ENCODE data around the gene RAD51B.

The RAD51B gene

DNA sequence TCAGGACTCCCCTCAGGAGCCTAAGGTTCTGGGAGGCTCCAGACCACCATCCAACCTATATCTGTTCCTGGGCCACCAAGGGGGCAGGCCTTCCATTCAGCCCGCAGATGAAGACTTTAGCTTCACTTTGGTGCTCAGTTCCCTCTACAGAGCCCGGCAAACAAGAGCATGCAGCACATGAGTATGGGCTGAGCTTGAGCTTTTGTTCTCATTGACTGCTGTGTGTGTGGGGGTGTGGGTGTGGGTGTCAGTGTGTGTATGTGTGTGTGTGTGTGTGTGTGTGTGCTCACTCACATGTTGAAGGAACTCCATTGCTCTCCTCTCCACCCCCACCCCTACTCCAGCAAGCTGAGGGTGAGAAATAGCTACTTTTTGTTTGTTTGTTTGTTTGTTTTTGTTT, 754.1 kb downstream of the RAD51B start:
- no peak for DNase-seq (ENCODE audit: low spot score)

DNA sequence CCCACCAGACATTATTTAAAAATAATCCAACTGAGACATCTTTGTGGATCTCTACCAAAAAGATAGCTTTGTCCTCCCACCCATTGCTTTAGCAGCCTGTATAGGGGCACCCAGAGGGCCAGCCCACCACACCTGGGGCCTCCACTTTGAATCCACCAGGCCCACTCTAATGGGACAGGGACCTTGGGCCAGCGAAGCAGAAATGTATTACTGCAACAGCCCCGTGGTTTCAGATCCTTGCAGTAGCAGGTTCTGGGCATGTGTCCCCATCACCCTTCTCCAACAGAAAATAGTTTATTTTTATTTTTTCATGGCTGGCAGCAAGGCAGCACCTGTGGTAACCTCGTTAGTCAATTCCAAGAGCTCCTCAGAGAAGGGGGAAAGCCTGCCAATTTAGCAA, 754.9 kb downstream of the RAD51B start:
- DNase-seq (ENCODE audit: low spot score): no peak

DNA sequence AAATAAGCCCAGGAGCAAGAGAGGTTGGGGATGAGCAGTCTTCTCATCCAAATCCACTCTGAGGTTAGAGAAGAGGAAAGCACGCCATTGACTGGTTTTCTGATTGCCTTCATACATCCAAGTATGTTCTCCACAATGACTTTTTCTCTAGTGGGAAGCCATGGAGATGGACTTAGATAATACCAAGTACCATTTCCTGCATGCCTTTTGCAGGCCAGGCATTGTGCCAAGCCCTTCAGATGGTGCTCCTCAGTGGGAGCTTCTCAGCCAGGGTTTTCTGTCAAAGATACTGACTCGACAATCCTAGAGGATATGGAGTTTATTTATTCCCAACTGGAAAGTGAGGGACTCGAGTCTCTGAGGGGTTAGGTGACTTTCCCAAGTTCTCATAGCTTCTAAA, 755.3 kb downstream of the RAD51B start:
- DNase-seq (ENCODE audit: low spot score): no peak

DNA sequence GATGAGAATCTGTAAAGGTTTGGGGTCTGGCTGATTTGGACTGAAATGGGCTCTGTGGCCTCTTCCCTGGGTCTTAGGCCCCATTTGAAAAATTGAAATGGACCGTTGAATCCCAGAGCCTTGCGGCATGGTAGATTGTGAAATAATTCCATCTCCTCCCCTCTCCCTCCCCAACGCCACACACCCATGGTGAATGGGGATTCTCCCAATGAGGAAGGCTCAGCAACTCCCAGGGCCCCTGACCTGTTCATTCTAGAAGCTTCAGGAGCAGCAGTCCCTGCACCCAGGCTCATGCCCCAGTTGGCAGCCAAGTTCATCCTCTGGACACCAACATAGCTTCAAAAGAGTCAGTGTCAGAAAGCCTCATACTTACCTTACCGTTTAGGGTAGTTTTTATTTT, 755.8 kb downstream of the RAD51B start:
- DNase-seq (ENCODE audit: low spot score): no peak

DNA sequence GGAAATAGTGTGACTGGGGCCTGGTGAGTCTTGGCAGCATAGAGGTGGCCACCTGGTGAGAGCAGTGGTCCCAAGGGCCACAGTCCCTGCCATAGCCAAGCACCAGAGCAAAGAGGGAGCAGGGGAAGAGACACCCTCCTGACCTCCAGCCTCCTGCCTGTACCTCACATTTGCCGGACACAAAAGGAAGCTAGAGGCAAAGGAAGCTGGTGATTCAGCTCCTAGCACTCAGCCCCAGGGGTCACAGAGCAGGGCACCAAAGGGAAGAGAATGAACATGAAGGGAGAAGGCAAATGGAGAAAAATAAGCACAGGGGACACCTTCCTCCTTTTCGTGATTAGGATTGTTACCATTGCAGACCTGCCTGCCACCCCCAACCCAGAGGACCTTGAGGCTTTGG, 756.5 kb downstream of the RAD51B start:
- no peak for DNase-seq (ENCODE audit: low spot score)

DNA sequence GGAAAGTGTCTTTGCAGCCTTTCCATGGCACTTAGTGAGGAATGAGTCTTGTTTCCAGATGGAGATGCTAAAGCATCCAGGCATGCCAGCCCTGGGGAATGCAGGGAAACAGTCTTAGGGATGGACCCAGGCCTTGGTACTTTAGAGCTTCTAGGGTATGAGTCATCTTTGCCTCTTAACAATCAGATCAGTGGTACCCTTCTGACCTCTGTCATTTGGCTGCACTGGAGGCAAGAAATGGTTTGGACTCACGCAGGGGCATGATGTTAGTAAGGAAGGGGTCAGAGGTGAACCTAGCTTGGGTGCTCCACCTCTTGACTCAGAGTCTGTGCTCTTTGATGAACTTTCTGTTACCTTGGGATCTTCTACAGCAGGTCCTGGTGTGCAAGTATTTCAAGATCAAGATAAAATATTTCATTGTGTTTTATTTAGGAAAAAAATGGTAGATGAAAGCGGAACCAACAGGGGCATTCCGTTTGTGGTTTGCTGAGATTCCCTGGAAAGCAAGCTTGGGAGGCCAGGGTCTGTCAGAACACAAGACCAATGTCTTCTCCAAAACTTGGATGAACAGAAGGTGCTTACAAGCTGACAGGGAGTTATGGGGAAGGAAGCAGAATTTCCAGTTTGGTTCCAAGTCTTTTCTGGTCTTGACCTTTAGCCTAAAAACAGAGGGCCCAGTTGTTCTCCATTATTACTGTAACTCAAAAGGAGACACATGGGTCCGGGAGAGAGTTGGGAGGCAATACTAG, 757.1 kb downstream of the RAD51B start:
- no peak for DNase-seq (ENCODE audit: low spot score)

DNA sequence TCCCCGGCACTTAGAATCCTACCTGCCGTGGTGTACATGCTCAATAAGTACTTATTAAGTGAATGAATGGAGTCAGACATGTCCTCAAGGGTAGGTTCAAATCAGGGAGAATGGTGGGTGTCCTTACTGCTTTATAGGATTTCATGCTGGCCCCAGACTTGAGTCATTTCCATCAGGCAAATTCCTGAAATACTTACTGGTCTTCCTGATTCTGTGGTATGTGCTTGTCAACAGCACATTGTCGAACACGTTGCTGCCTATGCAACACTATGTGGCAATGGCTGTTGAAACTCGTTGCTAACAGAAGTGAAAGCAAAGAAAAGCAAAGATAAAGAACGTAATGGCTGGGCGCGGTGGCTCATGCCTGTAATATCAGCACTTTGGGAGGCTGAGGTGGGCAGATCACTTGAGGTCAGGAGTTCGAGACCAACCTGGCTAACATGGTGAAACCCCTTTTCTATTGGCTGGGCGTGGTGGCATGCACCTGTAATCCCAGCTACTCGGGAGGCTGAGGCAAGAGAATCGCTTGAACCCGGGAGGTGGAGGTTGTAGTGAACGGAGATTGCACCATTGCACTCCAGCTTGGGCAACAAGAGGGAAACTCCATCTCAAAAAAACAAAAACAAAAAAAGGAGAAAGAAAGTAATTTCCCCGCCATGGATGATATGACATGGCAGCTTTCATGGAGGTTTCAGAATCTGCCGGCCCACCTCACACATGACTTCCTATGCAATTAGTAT, 758.4 kb downstream of the RAD51B start:
- DNase-seq (ENCODE audit: low spot score): no peak

DNA sequence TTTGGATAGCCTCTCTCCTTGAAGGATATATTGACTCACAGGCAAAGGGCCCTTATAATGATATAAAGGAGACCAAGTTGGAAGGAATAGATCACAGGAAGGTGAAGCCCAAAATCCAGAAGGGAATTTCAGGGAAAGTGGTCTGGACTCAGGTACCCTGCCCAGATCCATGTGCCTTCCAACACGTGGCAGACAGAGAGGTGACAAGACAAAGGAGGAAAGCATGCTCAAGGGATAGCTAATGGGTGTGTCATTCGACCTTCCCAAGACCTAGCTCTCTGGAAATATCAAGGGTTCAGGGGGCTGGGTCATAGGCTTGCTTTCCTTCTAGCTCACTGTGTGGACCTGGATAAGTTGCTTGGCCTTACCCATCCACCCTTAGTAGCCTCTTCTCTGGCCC, 759.0 kb downstream of the RAD51B start:
- DNase-seq (ENCODE audit: low spot score): no peak

DNA sequence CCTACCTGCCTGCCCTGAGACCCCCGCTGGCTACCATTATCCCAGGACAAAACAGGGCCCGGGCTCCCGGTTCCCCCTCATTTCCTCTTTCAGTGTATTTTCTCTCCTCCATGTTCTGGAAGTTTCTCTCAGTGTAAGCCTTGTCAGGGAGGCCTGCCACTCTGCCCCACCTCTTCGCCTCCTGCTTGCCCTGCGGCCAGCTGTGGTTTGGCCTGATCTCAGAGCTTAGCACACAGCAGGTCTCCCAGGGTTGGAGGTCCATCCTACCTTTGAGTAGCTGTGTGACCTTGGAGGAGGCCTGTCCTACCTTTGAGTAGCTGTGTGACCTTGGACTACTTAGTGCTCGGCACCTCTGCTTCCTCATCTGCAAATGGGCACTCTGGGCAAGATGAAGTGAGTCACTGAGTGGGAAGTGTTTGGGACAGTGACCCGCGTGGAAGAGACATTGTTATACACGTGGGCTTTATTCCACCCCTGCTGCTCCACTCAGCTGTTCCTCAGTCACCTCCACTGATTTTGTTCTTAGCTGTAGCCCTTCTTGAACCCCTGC, 760.6 kb downstream of the RAD51B start:
- DNase-seq (ENCODE audit: low spot score): no peak

DNA sequence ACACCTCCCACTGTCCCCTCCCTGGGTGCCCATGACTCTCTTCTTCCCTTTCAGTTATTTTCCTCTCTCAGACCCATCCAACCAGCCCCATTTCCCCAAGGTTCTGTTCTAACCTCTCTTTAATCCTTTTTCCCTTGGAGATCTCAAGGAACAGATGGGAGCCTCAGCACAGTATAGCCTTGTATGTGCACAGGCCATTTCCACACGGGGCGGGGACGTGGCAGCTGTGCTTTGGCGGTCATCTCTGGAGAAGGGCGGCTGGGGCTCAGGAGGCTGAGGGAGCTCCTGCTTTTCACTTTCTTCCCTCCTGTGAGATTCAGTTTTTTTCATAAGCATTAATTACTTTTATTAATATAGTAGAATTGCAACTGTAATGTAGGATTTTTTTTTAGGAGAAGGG, 761.1 kb downstream of the RAD51B start:
- no peak for DNase-seq (ENCODE audit: low spot score)

DNA sequence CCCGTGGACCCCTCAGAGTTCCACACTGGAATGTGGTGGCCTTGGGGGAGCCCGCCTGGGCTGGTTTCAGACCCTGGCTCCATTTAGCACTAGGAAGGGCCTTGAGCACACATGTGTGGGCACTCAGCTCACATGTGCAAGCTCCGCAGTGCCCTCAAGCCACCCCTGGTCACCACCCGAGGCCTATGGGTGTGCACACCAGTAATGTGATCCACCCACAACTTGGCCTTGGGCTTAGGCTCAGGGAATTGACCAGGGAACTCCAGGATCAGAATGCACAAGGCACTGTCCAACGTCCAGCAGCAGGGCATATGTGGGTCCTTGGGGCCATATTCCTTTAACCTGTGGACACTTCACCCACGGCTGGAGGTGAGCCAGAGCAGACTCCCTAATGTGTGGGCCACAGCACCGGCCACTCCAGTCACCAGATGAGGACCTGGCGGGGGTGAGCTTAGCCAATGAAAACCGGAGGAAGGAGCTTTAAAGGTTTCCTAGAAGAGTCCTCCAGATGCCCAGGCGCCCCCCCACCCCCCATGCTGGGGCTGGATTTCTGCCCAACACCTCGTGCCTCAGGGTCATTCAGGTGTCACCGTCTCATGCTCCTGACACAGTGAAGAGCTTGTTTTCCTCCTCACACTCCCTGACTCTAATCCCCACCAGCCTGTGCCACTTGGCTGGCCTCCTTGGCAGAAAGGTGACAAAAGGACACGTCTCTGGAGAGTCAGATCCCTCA, 764.1 kb downstream of the RAD51B start:
- no peak for DNase-seq (ENCODE audit: low spot score)

DNA sequence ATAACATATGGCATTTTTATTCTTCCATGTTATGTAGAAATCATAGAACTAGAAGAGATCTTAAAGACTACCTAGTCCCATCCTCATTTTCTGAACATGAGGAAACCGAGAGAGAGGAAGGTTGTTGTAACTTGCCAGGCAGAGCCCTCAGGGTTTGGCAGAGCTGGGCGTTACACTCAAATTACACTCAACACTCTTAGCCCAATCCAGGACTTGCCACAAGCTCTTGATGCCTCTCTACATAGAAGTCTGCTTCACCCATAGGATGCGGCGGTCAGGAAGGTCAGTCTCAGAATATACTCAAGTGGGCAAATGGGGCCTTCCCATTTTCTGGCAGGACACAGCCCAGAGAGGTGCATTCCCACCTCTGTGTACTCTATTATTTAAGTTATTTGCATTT, 765.2 kb downstream of the RAD51B start:
- no peak for DNase-seq (ENCODE audit: low spot score)

DNA sequence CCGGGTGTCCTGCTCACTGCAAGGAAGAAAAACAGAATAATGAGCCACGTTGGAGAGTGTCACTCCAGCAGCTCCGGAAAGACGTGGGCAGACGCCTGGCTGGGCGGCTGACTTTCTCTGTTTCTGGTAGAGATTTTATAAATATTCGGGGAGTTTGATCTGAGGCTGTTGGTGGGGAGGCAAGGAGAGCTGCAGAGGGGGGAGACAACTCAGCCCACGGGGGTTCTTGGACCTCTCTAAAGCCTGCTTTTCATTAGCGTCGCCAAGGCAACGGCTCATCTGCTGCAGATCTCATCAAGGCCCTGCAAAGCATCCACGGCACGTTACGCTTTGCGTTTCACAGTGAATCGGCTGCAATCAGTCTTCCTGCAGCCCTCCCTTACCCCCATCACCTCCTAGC, 766.1 kb downstream of the RAD51B start:
- DNase-seq (ENCODE audit: low spot score): no peak

DNA sequence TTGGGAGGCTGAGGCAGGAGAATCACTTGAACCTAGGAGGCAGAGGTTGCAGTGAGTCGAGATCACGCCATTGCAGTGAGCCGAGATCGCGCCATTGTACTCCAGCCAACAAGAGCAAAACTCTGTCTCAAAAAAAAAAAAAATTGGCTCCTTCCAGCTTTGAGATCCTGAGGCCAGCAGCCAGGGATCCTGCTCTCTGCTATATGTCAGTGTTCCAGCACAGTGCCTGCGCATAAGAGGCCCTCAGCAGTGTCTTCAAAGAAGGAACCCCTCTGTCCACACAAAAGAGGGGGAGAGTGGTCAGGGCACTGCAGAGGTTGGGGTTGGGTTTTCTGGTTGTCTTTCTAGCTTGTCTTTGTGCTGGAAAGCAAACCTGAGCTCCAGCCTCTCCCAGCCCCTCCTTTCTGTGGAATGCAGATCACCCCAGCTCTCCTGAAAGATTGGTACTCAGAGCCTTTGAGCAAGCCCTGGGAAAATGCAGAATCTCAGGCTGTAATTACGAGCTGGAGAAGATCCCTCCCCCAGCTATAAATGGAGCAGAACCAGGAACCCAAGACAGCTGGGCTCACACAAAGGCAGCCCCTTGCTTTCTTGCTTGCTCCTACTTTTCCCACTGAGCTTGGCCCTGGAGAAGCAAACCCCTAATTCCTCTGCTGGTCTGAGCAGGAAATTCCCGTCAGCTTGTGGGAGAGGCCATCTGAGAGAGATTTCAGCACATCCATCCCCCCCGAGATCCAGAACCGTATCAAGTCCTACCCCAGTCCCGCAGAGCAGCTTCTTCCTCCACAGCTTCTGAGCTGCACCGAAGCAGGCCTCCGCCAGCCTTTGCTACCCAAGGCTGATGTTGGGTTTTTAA, 767.5 kb downstream of the RAD51B start:
- DNase-seq (ENCODE audit: low spot score): no peak

DNA sequence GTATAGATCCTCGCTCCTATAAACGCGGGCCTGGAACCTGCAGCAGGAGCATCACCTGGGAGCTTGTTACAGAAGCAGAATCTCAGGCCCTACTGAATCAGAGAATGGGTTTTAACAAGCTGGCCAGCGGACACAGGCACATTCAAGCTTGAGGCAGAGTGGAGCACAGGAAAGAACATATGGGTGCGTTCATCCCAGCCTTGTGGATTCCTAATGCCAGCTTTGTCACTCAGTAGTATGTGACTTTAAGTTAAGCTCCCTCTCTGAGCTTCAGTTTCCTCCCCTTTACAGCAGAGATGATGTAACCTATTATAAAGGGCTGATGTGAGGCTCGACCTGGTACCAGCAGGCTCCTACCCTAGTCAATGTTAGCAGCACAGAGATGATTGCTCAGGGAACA, 768.4 kb downstream of the RAD51B start:
- no peak for DNase-seq (ENCODE audit: low spot score)

DNA sequence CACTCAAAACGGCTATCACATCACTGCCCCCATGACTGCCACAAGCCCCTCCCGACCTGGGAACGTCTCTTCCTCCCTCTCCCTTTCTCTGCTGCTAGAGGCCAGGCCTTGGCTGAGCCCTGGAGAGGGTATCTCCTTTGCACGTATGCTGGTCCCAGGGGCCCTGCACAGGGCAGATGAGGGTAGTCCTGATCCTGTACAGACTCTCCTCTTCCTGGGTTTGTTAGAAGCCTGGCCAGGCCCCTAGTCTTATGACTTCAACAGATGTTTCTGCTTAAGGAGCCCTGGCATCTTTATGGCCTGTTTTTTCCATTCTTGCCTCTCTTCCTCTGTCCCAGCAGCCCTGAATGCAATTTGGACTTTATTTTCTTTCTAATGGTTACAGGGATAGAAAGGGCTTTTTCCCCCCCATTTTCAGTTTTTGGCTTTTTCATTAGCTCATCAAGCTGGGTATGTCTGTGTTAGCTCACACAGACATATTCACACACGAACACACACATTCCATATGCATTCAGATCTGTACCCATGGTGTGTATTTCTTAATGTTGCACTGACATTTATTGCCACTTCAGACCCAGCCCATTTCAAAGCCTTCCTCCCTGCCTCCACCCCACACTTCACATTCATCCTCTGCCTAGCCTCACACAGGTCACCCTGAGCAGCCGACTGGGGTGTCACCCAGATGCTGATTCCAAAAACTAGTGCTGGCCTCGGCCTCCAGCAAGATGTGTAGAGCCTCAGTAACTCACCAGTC, 770.0 kb downstream of the RAD51B start:
- no peak for DNase-seq (ENCODE audit: low spot score)

DNA sequence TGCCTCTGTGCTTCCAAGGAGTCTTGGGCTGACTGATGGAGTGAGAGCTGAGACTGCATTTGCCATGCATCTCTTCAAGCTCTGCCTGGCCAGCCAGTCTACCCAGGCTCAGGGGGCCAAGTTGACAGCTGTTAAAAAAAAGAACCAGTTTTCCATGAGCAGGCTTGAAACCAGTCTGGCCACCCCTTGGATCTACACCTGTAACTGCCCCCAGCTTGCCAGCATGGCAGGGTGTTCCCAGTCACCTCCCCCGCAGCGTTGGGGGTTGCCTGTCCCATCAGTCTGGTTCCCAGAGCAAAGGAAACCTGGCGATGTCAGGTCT, 770.6 kb downstream of the RAD51B start:
- no peak for DNase-seq (ENCODE audit: low spot score)

DNA sequence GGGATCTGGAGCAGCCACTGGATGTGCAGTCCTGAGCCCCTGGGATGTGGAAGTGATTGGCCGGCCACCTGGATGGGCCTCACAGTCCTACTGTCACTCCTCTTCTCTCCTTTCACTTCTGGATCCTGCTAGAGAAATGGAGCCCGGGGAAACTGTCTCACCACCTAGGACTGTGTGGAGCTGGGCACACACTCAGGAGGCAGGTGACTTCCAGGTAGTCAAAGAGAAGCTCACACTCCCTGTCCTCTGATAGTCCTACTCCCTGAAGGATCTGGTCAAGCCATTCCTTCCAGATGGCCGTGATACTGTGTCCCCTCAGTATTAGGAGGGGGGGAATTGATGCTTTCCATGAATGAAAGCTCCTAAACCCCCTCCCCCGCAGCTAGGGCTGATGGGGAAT, 772.2 kb downstream of the RAD51B start:
- DNase-seq (ENCODE audit: low spot score): no peak

DNA sequence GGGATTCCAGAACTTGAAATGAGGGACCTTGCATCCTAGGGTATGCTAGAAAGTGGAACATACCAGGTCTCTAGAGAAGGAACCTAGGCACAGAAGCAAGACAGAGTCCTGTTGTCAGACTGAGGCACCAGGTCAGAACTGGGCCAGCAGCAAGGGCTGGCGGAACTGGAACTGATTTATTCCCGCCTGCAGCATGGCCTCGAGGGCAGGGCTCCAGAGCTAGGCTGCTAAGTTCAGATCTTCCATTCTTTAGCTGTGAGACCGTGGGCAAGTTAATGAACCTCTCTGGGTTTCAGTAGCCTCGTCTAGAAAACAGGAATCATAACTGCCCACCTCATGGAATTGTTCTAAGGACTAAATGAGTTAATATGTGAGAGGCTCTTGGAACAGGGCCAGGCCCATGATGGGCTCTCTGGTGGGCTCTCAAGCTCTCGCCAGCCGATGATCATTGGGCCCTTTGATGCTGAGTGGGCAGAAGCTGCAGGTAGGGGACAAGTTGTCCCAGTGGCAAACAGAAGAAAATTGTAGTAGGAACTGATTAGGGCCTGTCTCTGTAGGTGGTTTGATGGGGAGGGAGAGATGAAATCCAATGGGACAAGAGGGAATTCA, 773.5 kb downstream of the RAD51B start:
- no peak for DNase-seq (ENCODE audit: low spot score)

DNA sequence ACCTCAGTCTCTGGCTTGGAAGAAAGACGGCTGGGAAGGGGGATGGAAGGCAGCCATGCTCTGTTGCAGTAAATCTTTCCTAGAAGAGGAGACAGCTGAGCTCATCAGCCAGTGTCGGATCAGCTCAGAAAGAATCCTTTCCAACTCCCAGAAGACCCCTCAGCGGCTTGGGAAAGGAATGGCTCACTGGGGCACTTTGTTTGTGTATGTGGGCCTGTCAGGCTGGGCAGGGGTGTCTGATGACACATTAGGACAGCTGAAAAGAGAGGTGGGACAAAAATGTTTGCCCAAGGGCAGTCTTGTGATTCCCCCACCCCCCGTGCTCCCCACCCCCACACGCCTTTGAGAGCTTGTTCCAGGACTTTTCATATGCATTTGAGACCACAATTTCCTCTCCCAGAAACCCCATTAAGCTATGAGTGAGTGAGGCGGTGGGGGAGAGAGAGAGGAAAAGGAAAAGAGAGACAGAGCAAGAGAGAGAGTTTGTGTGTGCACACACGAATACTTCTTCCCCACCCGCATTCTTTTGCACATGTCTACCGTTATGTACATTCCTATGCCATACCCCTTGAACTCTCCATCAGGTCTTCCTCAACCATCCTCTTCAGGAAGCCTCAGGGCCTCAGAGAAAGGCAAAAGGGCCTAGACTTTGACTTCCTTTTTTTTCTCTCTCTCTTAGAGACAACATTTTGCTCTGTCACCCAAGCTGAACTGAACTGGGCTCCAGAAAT, 774.4 kb downstream of the RAD51B start:
- DNase-seq (ENCODE audit: low spot score): no peak

Data from CD4-positive, alpha-beta T cell treated with Interleukin-6 at 100 ng/mL for 8 hours (primary cell).